ENCODE results near the gene THRA. TPM values are rescaled to one million over a fixed set of nuclear protein-coding genes. Genes with fewer than 3 reads are reported as not detected.
A peak's percentile ranks its signal among the peaks of the same experiment; 100 is the strongest.

The THRA gene, protein sequence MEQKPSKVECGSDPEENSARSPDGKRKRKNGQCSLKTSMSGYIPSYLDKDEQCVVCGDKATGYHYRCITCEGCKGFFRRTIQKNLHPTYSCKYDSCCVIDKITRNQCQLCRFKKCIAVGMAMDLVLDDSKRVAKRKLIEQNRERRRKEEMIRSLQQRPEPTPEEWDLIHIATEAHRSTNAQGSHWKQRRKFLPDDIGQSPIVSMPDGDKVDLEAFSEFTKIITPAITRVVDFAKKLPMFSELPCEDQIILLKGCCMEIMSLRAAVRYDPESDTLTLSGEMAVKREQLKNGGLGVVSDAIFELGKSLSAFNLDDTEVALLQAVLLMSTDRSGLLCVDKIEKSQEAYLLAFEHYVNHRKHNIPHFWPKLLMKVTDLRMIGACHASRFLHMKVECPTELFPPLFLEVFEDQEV
- total RNA-seq (10 to 100 TPM; 21.1 to 52.2 (median 38.4) TPM), polyA plus RNA-seq (10 to 100 TPM; 21.4 to 37.0 (median 26.4) TPM)
- long read RNA-seq, donor 1, full-length matches to known transcripts = 3 of 3 reads
- long read RNA-seq, donor 1, partial matches to known transcripts = 0 of 3 reads
- long read RNA-seq, donor 1, other reads (novel, unspliced or antisense) = 0 of 3 reads
- long read RNA-seq, donor 2, full-length matches to known transcripts = 10 of 45 reads
- long read RNA-seq, donor 2, partial matches to known transcripts = 35 of 45 reads
- long read RNA-seq, donor 2, other reads (novel, unspliced or antisense) = 0 of 45 reads
- long read RNA-seq, donor 3, full-length matches to known transcripts = 7 of 7 reads
- long read RNA-seq, donor 3, partial matches to known transcripts = 0 of 7 reads
- long read RNA-seq, donor 3, other reads (novel, unspliced or antisense) = 0 of 7 reads
- long read RNA-seq, donor 4, partial matches to known transcripts = 0 of 2 reads
- long read RNA-seq, donor 4, other reads (novel, unspliced or antisense) = 0 of 2 reads
- long read RNA-seq, donor 5, full-length matches to known transcripts = 15 of 25 reads
- long read RNA-seq, donor 5, partial matches to known transcripts = 10 of 25 reads
- long read RNA-seq, donor 5, other reads (novel, unspliced or antisense) = 0 of 25 reads
- long read RNA-seq, donor 6, full-length matches to known transcripts = 20 of 42 reads
- long read RNA-seq, donor 6, partial matches to known transcripts = 22 of 42 reads
- long read RNA-seq, donor 6, other reads (novel, unspliced or antisense) = 0 of 42 reads
- long read RNA-seq, donor 7, full-length matches to known transcripts = 14 of 20 reads
- long read RNA-seq, donor 7, partial matches to known transcripts = 6 of 20 reads
- long read RNA-seq, donor 7, other reads (novel, unspliced or antisense) = 0 of 20 reads
- long read RNA-seq, donor 8, full-length matches to known transcripts = 12 of 18 reads
- long read RNA-seq, donor 8, partial matches to known transcripts = 6 of 18 reads
- long read RNA-seq, donor 8, other reads (novel, unspliced or antisense) = 0 of 18 reads
- long read RNA-seq, donor 9, partial matches to known transcripts = 6 of 9 reads
- long read RNA-seq, donor 9, other reads (novel, unspliced or antisense) = 0 of 9 reads
- long read RNA-seq, donor 10, full-length matches to known transcripts = 5 of 18 reads
- long read RNA-seq, donor 10, partial matches to known transcripts = 13 of 18 reads
- long read RNA-seq, donor 10, other reads (novel, unspliced or antisense) = 0 of 18 reads

DNA sequence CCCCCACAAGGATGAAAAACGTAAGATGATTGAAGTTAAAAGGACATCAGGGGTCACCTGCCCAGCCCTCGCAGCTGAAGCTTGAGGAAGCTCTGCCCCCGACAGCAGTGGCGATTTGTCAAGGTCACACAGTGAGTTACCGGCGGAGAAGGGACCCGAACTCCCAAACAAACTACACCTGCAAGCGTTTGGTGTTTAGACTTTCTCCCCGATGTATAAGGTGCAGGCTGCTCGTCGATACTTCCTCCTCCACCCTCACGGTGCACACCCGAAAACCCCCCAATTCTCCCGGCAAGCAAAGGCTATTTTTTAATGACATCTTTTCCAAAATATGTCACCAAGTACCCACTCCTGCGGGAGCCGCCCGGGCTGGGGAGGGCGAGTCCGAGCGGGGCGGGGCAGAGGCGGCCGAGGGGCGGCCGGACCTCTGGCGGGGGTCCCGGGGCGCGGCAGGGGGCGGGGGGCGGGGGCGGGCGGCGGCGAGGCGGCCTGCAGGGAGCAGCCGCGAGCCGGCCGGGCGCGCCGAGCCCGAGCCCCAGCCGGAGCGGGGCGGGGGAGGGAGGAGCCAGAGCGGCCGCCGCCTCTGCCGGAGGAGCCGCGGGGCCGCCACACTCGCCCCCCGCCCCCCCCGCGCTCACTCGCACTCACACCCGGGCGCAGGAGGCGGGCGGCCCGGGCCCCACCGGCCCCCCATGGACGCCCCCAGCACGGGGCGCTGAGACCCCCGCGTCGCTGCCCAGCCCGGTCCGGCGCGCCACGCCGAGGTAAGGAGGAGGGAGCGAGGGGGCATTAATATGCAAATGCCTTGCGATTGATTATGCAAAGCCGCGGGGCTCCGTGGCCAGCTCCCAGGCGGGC, at the start of gene THRA:
THRA (plus strand) TSS at position 637 of the 858 bp plus-strand sequence. CDS start 11,524 bp downstream, outside the sequence.
- Histone ChIP-seq H3K9me3 (no peaks in the 10 kb centered on the region), H3K4me1 (peaks cover 45 to 75% (median 60%) of the 10 kb centered on the region in 4 donors), H3K27ac (peak within 1 kb of the TSS; percentile 96 to 99 (median 98)), H3K27me3 (no peaks in the 10 kb centered on the region), H3K4me3 (peak within 1 kb of the TSS; percentile 87 to 100 (median 98)), H3K36me3 (no peaks in the 10 kb centered on the region)
- 1 to 4% (median 1%) methylated on average over 20 to 82 of the region's 83 CpGs for WGBS, 5 donors
- TF ChIP-seq EP300 (IDR thresholded peaks at IDR 0.05) (no peak), CTCF (IDR thresholded peaks at IDR 0.05) (peak in 1 of 7 experiments; percentile 49)
- intact Hi-C loops (cut with DNase I; ENCODE audit: low total_unique reads) = no loop called here
- DNase-seq = peak; percentile 78 to 94

DNA sequence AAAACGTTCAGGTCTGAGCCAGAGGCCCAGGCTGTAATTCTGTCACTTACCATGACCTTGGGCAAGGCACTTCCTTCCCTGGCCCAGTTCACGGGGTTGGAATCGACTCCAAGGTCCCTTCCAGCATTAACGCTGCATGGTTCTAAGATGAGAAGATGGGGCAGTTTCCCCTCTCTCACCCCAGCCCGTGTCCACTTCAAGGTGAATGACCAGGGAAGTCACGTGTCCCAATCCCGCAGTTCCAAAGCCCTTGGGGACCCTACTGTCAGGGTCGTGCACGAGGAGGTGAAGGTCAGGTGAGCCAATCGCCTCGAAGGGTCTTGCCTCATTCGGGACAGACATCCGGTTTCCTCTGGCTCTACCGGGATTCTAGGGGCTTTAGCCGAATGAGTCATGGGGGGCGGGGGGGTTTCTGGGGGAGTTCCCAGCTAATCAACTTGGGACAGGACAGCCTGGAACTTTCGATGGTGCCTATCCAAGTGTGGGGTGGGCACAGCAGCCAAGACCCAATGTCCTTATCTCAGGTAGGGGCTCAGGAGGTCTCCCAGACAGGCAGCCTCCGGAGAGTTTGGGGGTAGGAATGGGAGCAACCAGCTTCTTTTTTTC, 48.3 kb upstream of the THRA start:
- no peak for TF ChIP-seq POLR2AphosphoS5 (IDR thresholded peaks at IDR 0.05)

GRCh38 chr17:40015005-40015997, 47.5 kb upstream of the THRA start, which contains the start of gene CSF3:
CSF3 (plus strand) TSS chr17:40015440; CDS start chr17:40015475, 35 bp downstream.
- no peaks in the 10 kb centered on the region for H3K27me3 ChIP-seq
- intact Hi-C loops (cut with DNase I; ENCODE audit: low total_unique reads) = loop anchor here (10.0 kb wide), 1 partner anchor 150 kb away; no protein-coding TSS in a partner anchor
- no peaks in the 10 kb centered on the region for H3K9me3 ChIP-seq
- H3K4me1 ChIP-seq = peaks cover 46 to 66% (median 52%) of the 10 kb centered on the region in 4 donors
- H3K36me3 ChIP-seq = peaks cover 11 to 18% (median 12%) of the 10 kb centered on the region in 4 donors
- 29 to 44% (median 33%) methylated on average over 20 of the region's 20 CpGs for WGBS, 5 donors
- peak within 1 kb of the TSS in 4 of 5 donors; percentile 52 to 77 (median 62) for H3K27ac ChIP-seq
- TF ChIP-seq POLR2AphosphoS5 (IDR thresholded peaks at IDR 0.05) = no peak
- TF ChIP-seq CTCF (IDR thresholded peaks at IDR 0.05) = no peak
- no peak for TF ChIP-seq EP300 (IDR thresholded peaks at IDR 0.05)
- no peak for TF ChIP-seq POLR2A (IDR thresholded peaks at IDR 0.05)
- DNase-seq = peak; percentile 43 to 83
- H3K4me3 ChIP-seq = no peak within 1 kb of the TSS

More for the DNA sequence above, 48.3 kb upstream of the THRA start:
- WGBS, 5 donors = 27 to 49% (median 30%) methylated on average over 17 to 18 of the region's 18 CpGs
- H3K4me1 ChIP-seq = peaks cover 43 to 59% (median 49%) of the 10 kb centered on the region in 4 donors
- H3K36me3 ChIP-seq = peaks cover 3 to 10% (median 4%) of the 10 kb centered on the region in 4 donors
- peak in 1 of 2 donors; percentile 60 for DNase-seq
- no peaks in the 10 kb centered on the region for H3K27me3 ChIP-seq
- H3K4me3 ChIP-seq = no peak overlapping the region
- peak overlapping the region in 4 of 5 donors; percentile 52 to 77 (median 62) for H3K27ac ChIP-seq
- intact Hi-C loops (cut with DNase I; ENCODE audit: low total_unique reads) = loop anchor here (10.0 kb wide), 1 partner anchor 150 kb away; no protein-coding TSS in a partner anchor
- no peaks in the 10 kb centered on the region for H3K9me3 ChIP-seq
